H9 (cell line): ENCODE results near the gene THAP4. TPM values are rescaled to one million over a fixed set of nuclear protein-coding genes. Genes with fewer than 3 reads are reported as not detected.

Experiments
- DNase-seq: peaks from one replicate; pipeline ENCODE4 v3.0.0-alpha.2; 2017
- H2AFZ ChIP-seq: one replicate; pipeline ENCODE4 v1.6.1; 2013; ENCODE audit warnings: mild to moderate bottlenecking, low read length, control low read depth, moderate library complexity
- H2AK5ac ChIP-seq: 2 replicates; pipeline ENCODE4 v1.6.1; 2013; ENCODE audit warnings: low read length, control low read depth, mixed read lengths; ENCODE audit not compliant: insufficient read length
- H2BK120ac ChIP-seq: one replicate; pipeline ENCODE4 v1.6.1; 2013; ENCODE audit warnings: low read depth, mild to moderate bottlenecking, low read length, control low read depth, inconsistent platforms; ENCODE audit not compliant: poor library complexity, severe bottlenecking
- H2BK12ac ChIP-seq: 2 replicates; pipeline ENCODE4 v1.6.1; 2013; ENCODE audit warnings: low read length, control low read depth, mixed read lengths, low read depth; ENCODE audit not compliant: insufficient read length
- H2BK15ac ChIP-seq: 2 replicates; pipeline ENCODE4 v1.6.1; 2013; ENCODE audit warnings: low read depth, low read length, control low read depth
- H2BK20ac ChIP-seq: one replicate; pipeline ENCODE4 v1.6.1; 2013; ENCODE audit warnings: low read depth, mild to moderate bottlenecking, low read length, control low read depth, inconsistent platforms; ENCODE audit not compliant: poor library complexity, severe bottlenecking
- H2BK5ac ChIP-seq: 2 replicates; pipeline ENCODE4 v1.6.1; 2013; ENCODE audit warnings: low read length, control low read depth, mixed read lengths; ENCODE audit not compliant: insufficient read length
- H3K14ac ChIP-seq: 2 replicates; pipeline ENCODE4 v1.6.1; 2013; ENCODE audit warnings: low read length, control low read depth; ENCODE audit not compliant: insufficient read depth
- H3K18ac ChIP-seq: 2 replicates; pipeline ENCODE4 v1.6.1; 2013; ENCODE audit warnings: low read depth, mild to moderate bottlenecking, mixed read lengths, low read length, control low read depth; ENCODE audit not compliant: insufficient read length
- H3K23ac ChIP-seq: 2 replicates; pipeline ENCODE4 v1.6.1; 2013; ENCODE audit warnings: low read length, control low read depth, mixed read lengths, low read depth; ENCODE audit not compliant: insufficient read length
- H3K23me2 ChIP-seq: 2 replicates; pipeline ENCODE4 v1.6.1; 2013; ENCODE audit warnings: low read depth, mild to moderate bottlenecking, mixed read lengths, low read length, control low read depth; ENCODE audit not compliant: insufficient read length, poor library complexity, severe bottlenecking
- H3K27ac ChIP-seq: 2 replicates; pipeline ENCODE4 v1.5.1; 2013; ENCODE audit warnings: low read length, control low read depth, mixed read lengths, low read depth; ENCODE audit not compliant: insufficient read length
- H3K27me3 ChIP-seq: 2 replicates; pipeline ENCODE4 v1.6.1; 2013; ENCODE audit warnings: low read length, control low read depth, inconsistent platforms; ENCODE audit not compliant: insufficient read depth
- H3K4ac ChIP-seq: 2 replicates; pipeline ENCODE4 v1.6.1; 2013; ENCODE audit warnings: low read depth, mild to moderate bottlenecking, control low read depth, inconsistent platforms, low read length, moderate library complexity
- H3K4me1 ChIP-seq: 2 replicates; pipeline ENCODE4 v1.6.1; 2013; ENCODE audit warnings: low read length, control low read depth, inconsistent platforms; ENCODE audit not compliant: insufficient read depth
- H3K4me2 ChIP-seq: 2 replicates; pipeline ENCODE4 v1.6.1; 2013; ENCODE audit warnings: low read length, control low read depth, mixed read lengths; ENCODE audit not compliant: insufficient read length, insufficient read depth
- H3K56ac ChIP-seq: 2 replicates; pipeline ENCODE4 v1.6.1; 2013; ENCODE audit warnings: low read depth, mild to moderate bottlenecking, mixed read lengths, low read length, control low read depth; ENCODE audit not compliant: insufficient read length
- H3K79me1 ChIP-seq: 2 replicates; pipeline ENCODE4 v1.6.1; 2013; ENCODE audit warnings: low read depth, mild to moderate bottlenecking, moderate library complexity, low read length, control low read depth, inconsistent platforms; ENCODE audit not compliant: insufficient read depth, poor library complexity, severe bottlenecking
- H3K79me2 ChIP-seq: 2 replicates; pipeline ENCODE4 v1.6.1; 2013; ENCODE audit warnings: low read length, control low read depth, inconsistent platforms; ENCODE audit not compliant: insufficient read depth
- H3K9ac ChIP-seq: 2 replicates; pipeline ENCODE4 v1.6.1; 2013; ENCODE audit warnings: low read length, control low read depth, mixed read lengths; ENCODE audit not compliant: insufficient read length; ENCODE audit errors: extremely low read depth
- H3K9me3 ChIP-seq: one replicate; pipeline ENCODE4 v1.6.1; 2013; ENCODE audit warnings: low read depth, low read length, inconsistent platforms; ENCODE audit not compliant: control insufficient read depth
- H3T11ph ChIP-seq: one replicate; pipeline ENCODE4 v1.6.1; 2013; ENCODE audit warnings: mild to moderate bottlenecking, low read length, control low read depth, inconsistent platforms
- H4K20me1 ChIP-seq: one replicate; pipeline ENCODE4 v1.6.1; 2013; ENCODE audit not compliant: control insufficient read depth, insufficient read length, insufficient read depth
- H4K5ac ChIP-seq: 2 replicates; pipeline ENCODE4 v1.6.1; 2013; ENCODE audit warnings: low read depth, mild to moderate bottlenecking, mixed read lengths, low read length, control low read depth; ENCODE audit not compliant: insufficient read length
- H4K8ac ChIP-seq: replicated peaks from 2 replicates; pipeline ENCODE4 v1.6.1; 2013; ENCODE audit warnings: low read length, control low read depth, mixed read lengths, low read depth; ENCODE audit not compliant: insufficient read length
- H4K91ac ChIP-seq: 2 replicates; pipeline ENCODE4 v1.6.1; 2013; ENCODE audit warnings: low read depth, mild to moderate bottlenecking, moderate library complexity, mixed read lengths, low read length, control low read depth; ENCODE audit not compliant: insufficient read length
- H3K27ac Mint-ChIP-seq, 3 experiments: 2 replicates in 2 of 3; 3 replicates in 1 of 3; pipeline ENCODE4 v1.8.0; 2020 to 2021; ENCODE audit warnings: mixed read lengths in 3 of 3, mild to moderate bottlenecking in 1 of 3, moderate library complexity in 1 of 3
- H3K27me3 Mint-ChIP-seq: 2 replicates; pipeline ENCODE4 v1.8.0; 2021; ENCODE audit warnings: low read depth, mild to moderate bottlenecking, moderate library complexity, mixed read lengths
- H3K36me3 Mint-ChIP-seq, 3 experiments: 2 replicates in 2 of 3; 3 replicates in 1 of 3; pipeline ENCODE4 v1.8.0; 2020 to 2021; ENCODE audit warnings: low read depth in 3 of 3, mixed read lengths in 3 of 3; ENCODE audit not compliant: insufficient read depth in 1 of 3
- H3K4me1 Mint-ChIP-seq, 2 experiments: 2 replicates each; pipeline ENCODE4 v1.8.0; 2020; ENCODE audit warnings: mixed read lengths in 2 of 2
- H3K4me3 Mint-ChIP-seq, 2 experiments: 2 replicates in 1 of 2; 3 replicates in 1 of 2; pipeline ENCODE4 v1.8.0; 2020 to 2021; ENCODE audit warnings: mild to moderate bottlenecking in 2 of 2, mixed read lengths in 2 of 2, moderate library complexity in 1 of 2
- H3K9me3 Mint-ChIP-seq, 2 experiments: 2 replicates in 1 of 2; 3 replicates in 1 of 2; pipeline ENCODE4 v1.8.0; 2020; ENCODE audit warnings: mild to moderate bottlenecking in 2 of 2, mixed read lengths in 2 of 2, moderate library complexity in 1 of 2
- WGBS: extraction: QIAGEN DNeasy Blood & Tissue Kit; methylation state at CpG from one replicate; pipeline ENCODE4 v1.1.7; 2013; ENCODE audit warnings: missing lambda C conversion rate, low lambda C conversion rate, mixed read lengths; ENCODE audit not compliant: insufficient read length; ENCODE audit errors: extremely low coverage; 5-methylcytosine and 5-hydroxymethylcytosine counted together
- total RNA-seq: library from RNA; stranded (reverse); gene quantifications from 2 replicates; pipeline ENCODE4 v1.2.1, GENCODE V29; 2021
- TF ChIP-seq, protein P1 (sequence below): fragments of 200-600 bp; sonication (generic); conservative IDR thresholded peaks from 3 replicates; pipeline ENCODE4 v1.8.0; 2021; ENCODE audit warnings: antibody characterized with exemption, mild to moderate bottlenecking

THAP4 gene
- total RNA-seq, 1 experiment from 2014 or later, result 70.6 TPM

DNA sequence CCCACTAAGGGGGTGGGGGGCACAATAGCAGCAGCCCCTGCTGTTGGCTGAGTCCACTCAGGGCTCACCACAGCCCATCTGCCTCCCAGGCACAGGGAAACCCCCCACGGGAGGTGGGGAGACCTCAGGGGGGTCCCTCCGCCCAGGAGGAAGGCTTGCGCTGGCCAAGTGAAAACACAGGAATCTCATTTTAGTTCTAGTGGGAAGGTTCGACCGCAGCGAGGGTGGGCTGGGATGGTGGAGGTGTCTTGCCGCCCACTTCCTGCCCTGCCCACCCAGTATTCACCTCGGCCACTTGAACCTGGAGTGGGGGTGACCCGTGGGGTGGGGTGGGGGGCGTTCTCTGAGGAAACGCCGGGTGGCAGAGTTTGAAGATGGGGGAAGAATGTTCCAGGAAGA, 85.4 kb downstream of the THAP4 start:
- H3K27ac ChIP-seq, result no peak overlapping the region
- H3K9me3 Mint-ChIP-seq, result no peaks in the 10 kb centered on the region
- no peak overlapping the region for H2BK5ac ChIP-seq
- DNase-seq, result no peak
- no peak overlapping the region for H3K4me2 ChIP-seq
- no peak overlapping the region for H2BK12ac ChIP-seq
- H3K79me2 ChIP-seq, result no peaks in the 10 kb centered on the region
- H3K18ac ChIP-seq, result no peak overlapping the region
- H3K23me2 ChIP-seq, result no peaks in the 10 kb centered on the region
- H2BK120ac ChIP-seq, result no peak overlapping the region
- no peak overlapping the region for H3K56ac ChIP-seq
- H4K8ac ChIP-seq, result no peak overlapping the region
- H3K4me3 Mint-ChIP-seq, result no peak overlapping the region
- H2AK5ac ChIP-seq, result no peak overlapping the region
- no peaks in the 10 kb centered on the region for H3K9me3 ChIP-seq
- no peak overlapping the region for H4K5ac ChIP-seq
- peaks cover 5% of the 10 kb centered on the region; the same call in 1 of the 2 replicates for H3K4me1 ChIP-seq
- H4K20me1 ChIP-seq, result no peaks in the 10 kb centered on the region
- no peaks in the 10 kb centered on the region; a peak in 1 of 7 replicates for H3K36me3 Mint-ChIP-seq
- H3K23ac ChIP-seq, result no peak overlapping the region
- H3K27ac Mint-ChIP-seq, result peak overlapping the region in 1 of 3 experiments; percentile 82; a peak in 1 of 7 replicates
- H2AFZ ChIP-seq, result no peak overlapping the region
- peaks cover 13 to 14% of the 10 kb centered on the region in 2 experiments for H3K4me1 Mint-ChIP-seq
- no CpG with 5 or more reads among the region's 12 CpGs for whole genome bisulfite sequencing
- no peaks in the 10 kb centered on the region for H3K27me3 ChIP-seq
- peaks cover 6% of the 10 kb centered on the region for H3K27me3 Mint-ChIP-seq
- H3K4ac ChIP-seq, result no peak overlapping the region
- H3T11ph ChIP-seq, result no peak overlapping the region
- H3K9ac ChIP-seq, result no peak overlapping the region
- no peak overlapping the region for H2BK15ac ChIP-seq
- TF ChIP-seq, protein P1, sequence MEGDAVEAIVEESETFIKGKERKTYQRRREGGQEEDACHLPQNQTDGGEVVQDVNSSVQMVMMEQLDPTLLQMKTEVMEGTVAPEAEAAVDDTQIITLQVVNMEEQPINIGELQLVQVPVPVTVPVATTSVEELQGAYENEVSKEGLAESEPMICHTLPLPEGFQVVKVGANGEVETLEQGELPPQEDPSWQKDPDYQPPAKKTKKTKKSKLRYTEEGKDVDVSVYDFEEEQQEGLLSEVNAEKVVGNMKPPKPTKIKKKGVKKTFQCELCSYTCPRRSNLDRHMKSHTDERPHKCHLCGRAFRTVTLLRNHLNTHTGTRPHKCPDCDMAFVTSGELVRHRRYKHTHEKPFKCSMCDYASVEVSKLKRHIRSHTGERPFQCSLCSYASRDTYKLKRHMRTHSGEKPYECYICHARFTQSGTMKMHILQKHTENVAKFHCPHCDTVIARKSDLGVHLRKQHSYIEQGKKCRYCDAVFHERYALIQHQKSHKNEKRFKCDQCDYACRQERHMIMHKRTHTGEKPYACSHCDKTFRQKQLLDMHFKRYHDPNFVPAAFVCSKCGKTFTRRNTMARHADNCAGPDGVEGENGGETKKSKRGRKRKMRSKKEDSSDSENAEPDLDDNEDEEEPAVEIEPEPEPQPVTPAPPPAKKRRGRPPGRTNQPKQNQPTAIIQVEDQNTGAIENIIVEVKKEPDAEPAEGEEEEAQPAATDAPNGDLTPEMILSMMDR, result no peak
- H3K14ac ChIP-seq, result no peak overlapping the region; the same call in 1 of the 2 replicates
- H2BK20ac ChIP-seq, result no peak overlapping the region
- H4K91ac ChIP-seq, result no peak overlapping the region
- H3K79me1 ChIP-seq, result no peaks in the 10 kb centered on the region
